Measurements from ENCODE around the gene LARP4B.
"Not testable (repeated sequence)": the region's sequence is repeated elsewhere in the genome, so short reads cannot be mapped to it uniquely, and the experiment has no call there.

The LARP4B gene

GRCh38 chr10:784403-785088 is 147.0 kb downstream of the LARP4B start:
- DNase-seq: no peak

DNA sequence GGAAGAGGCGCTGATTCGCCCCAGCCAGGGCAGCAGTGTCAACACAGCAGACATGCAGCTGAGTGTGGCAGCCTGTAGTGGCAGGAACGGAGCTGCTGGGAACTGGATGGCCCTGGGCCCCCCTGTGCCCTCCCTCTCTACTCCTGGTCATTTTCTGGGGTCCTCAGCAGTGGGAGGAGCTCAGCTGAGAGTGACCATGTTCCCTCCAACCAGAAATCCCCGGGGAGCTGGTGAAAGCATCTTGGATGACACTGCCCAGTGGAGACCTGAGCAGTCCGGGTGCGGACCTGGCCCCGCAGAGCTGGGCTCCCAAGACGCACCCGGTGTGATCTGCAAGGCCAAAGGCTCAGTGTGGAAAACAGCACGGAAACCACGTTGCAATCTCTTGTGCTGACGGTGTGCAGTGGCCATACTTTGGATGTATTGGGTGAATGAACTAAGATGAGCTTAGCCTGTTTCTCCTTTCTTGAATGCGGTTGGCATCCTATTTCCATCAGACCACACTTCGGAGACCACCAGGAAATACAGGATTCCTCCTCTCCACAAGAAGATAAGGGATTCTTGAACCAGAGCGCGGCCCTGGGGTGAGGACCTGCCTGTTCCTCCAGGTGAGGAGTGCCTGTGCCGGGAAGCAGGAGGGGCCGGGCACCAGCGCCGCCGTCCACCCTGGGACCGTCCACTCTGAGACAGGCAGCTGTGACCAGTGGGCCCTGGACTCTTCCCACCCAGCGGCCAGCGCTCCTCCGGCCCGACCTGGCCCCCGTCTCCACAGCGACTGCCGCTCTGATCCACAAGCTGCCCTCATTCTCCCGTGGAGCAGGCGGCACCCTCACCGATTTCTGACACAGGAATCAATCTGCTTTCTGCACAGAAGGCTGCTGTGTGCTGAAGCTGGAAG is 148.5 kb downstream of the LARP4B start:
- DNase-seq: no peak

GRCh38 chr10:780536-781524 is 150.7 kb downstream of the LARP4B start:
- no peak for DNase-seq

GRCh38 chr10:778626-779330 is 152.7 kb downstream of the LARP4B start:
- no peak for DNase-seq

DNA sequence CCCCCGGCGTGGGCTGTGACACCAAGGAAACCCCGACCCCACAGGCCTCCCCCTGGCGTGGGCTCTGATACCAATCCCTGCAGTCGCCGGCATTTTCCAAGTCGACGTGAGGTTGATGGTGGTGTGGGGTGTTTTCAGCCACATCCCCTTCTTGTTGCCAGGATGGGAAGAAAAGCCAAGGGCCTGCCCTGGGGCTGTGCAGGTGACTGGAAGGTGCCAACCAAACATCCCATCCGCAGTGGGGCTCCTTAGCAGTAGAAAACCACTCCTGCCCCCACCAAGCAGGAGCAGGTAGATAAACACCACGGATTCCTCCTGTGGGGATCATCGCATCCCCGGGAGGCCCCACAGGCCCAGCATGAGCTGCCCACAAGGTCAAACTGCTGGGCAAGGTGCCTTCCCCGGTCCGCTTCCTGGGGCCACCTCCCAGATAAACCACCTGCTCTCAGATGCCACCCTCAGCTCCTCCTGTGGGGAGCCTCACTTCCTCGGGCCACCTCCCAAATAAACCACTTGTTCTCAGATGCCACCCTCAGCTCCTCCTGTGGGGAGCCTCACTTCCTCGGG is 153.5 kb downstream of the LARP4B start:
- no peak for DNase-seq

DNA sequence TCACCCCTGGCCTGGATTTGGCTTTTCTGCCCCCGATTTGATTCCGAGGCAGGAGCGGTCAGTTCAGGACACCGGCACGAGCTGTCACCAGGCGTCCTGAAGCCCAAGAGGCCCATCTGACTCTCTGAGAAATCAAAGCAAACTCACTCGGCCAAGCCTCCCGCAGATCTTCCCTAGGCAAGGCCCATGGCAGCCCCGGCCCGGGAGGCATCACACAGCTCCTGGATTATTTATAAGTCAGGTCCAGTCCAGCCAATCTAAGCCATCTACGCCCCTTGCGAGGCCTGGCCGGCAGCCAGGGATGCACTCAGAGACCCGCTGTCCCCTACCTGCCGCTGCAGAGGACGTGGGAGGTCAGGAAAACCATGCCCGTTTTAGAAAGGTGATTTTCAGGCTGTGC is 154.7 kb downstream of the LARP4B start:
- DNase-seq: no peak

DNA sequence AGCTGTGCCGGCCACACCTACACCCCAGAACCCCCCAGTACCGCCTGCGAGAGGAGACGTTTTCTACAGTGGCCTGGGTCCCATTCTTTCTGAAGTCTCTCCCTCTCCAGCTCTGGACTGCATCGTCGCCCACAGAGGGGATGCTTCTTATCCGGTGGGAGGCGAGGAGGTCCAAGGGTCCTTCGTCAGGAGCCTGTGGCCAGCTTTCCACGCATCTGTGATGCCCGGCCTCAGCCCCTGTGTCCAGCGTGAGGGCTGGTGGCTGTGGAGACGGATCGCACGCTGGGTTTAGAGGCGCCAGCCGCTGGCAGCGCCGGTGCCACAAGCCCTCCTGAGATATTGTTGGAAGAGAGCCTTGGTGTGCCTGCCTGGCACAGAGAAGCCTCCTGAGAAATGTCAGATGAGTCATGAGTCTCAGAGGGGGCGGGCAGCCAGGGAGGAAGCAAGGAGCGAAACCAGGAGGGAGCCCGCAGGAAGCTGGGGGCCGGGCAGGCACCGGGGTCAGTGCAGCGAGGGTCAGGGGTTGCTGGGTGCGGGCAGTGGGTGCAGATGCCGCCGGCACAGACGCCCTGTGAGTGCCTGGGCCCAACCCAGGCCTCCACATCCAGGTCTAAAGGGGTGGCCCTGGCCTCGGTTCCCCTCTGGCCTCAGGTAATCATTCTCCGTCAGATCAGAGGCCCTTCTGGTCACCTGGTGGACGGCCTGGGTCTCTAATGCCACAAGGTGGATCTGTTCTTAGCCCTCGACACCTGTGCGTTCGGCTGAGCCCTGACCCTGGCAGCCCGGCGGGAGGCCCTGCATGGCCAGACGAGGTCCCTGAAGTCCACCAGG is 156.0 kb downstream of the LARP4B start:
- DNase-seq: no peak

DNA sequence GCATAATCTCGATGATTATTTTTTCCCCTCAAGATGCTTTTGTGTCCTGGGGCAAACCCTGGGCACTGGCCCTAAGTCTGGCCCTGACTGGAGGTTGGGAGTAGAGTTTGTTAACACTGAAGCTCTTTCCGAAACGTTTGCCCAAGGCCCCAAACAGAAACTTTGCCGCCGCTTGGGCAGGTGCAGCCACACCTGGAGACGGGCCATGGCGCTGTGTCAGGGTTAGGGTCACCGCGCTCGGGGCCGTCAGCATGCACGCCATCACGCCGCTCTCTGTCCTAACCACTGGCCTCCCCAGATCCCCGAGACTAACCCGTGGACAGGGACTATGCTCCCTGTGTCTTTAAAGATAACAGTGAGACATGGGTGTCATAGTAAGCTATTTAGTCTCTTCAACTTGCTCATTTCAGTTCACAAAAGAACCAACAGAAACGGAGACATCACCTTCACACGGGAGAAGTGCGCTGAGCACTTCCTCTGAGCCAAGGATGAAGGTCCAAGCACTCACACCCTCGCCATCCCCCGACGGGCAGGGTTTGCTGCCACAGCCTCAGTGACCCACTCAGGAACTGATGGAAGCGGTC is 156.8 kb downstream of the LARP4B start:
- DNase-seq: no peak

GRCh38 chr10:774223-774622 is 157.3 kb downstream of the LARP4B start:
- no peak for DNase-seq

GRCh38 chr10:773562-774161 is 157.8 kb downstream of the LARP4B start:
- no peak for DNase-seq

DNA sequence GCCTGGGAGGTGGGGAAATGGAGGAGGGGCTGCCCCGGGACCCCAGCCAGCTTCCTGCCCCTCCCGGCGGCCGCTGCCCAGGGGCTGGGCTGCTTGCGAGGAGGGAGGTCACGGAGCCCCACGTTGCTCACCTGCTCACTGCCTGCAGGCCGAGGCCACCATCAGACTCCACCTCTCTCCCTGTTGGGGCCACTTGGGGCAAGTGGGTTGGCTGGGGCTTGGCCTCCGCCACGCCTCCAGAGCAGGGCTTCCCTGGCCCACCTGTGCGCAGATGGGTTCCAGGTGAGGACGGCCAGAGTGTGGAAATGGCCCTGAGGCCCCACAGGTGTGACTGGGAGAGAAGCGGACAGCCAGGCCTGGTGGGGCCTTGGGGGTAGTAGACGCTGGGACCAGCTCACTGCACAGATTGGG is 159.3 kb downstream of the LARP4B start:
- DNase-seq: no peak

DNA sequence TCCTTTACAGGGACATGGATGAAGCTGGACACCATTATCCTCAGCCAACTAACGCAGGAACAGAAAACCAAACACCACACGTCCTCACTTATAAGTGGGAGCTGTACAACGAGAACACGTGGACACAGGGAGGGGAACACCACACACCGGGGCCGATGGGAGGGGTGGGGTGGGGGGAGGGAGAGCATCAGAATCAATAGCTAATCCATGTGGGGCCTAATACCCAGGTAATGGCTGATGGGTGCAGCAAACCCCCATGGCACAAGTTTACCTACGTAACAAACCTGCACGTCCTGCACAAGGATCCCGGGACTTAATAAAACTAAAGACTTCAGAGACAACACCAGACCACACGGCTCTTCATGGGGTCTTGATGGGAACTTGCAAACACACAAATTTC is 159.9 kb downstream of the LARP4B start:
- DNase-seq: no peak

DNA sequence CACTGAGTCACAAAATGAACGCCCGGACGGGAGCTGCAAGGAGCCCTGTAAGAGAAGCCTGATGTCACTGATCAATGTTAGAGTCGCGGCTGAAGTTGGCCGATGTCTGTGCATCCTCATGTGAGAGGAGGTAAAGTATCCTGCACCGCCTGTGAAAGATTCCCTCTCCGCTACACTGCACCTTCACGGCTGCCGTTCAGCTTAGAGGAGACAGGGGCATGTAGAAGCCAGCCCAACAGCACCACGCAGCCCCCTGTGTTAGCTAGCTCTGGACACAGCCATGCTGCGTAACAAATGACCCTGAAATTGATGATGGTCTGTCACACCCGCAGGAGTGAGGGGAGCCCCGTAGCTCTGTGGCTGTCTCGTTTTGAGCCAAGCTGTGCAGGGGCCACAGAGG is 160.5 kb downstream of the LARP4B start:
- no peak for DNase-seq

DNA sequence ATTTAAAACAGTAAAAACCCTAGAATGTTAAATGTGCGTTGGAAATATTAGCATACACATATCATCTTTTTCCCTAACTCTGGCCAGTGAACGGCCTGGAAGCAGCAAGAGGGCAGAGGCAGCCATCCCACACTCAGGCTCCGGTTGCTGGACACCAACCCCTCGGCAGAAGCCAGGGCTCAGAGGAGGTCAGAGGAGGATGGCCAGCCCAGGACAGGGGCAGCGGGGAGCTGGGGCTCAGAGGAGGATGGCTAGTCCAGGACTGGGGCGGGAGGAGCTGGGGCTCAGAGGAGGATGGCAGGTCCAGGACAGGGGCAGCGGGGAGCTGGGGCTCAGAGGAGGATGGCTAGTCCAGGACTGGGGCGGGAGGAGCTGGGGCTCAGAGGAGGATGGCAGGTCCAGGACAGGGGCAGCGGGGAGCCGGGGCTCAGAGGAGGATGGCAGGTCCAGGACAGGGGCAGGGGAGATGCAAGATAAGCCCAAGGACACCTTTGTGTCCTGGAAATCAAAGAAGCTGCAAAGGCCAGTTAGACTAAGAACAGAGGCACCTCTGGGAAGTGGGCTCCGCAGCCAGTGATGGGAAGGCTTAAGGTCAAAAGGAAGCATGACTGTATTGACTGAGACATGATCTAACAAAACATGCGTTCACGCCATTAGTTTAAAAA is 161.3 kb downstream of the LARP4B start:
- DNase-seq: not testable (repeated sequence)

DNA sequence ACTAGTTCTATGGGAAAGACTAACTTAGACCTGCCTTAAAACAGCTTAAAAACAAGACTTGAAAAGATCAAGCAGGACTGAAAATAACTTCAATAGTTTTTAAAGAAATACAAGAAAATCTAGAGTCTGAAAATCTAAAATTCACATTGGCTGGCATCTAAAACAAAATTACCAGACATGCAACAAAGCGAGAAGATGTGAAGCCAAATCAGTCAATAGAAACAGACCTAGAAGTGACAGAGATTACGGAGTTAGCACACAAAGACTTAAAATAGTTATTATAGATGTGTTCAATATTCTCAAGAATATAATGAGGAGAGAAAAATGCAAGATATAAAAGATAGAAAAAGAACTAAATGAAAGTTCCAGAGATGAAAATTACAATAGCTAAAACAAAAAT is 163.7 kb downstream of the LARP4B start:
- DNase-seq: no peak

DNA sequence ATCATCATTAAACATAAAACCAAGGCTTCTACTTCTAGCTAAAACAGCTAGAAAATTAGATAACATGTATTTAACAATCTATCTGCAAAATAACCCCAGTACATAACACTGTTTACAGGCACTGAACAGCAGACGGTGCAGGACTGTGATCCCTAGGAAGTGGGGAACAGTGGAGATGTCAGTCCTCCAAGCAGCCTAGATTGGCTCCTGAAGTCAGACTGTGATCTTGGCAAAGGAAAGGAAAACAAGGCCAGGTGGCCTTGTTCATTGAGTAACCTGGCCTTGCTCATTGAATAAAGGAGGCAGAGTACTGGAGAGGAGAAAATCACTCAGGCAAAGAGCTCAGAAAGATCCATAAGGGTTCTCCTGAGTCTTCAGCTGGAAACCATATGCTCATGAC is 164.3 kb downstream of the LARP4B start:
- DNase-seq: no peak

GRCh38 chr10:761376-761775 is 170.1 kb downstream of the LARP4B start:
- no peak for DNase-seq

DNA sequence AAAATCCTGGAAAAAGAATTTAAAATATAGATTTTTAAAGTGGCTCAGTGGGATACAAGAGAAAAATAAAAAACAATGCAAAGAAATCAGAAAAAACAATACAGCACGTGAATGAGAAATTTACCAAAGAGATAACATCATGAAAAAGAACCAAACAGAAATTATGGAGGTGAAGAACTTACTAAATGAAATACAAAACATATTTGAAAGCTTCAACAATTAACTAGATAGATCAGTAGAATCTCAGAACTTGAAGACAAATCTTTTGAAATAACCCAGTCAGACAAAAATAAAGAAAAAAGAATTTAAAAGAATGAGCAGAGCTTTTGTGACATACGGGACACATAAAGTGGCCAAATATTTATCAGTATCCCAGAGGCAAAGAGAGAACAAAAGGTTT is 170.9 kb downstream of the LARP4B start:
- no peak for DNase-seq

GRCh38 chr10:759898-760477 is 171.5 kb downstream of the LARP4B start:
- no peak for DNase-seq

Data from SW 1271 (cell line).